GM12873 (cell line): ENCODE data around the gene CAPZB.

Experiments used
- CTCF ChIP-seq: IDR thresholded peaks from 2 replicates; pipeline ENCODE4 v1.5.1; 2012; ENCODE audit warnings: low read depth, mild to moderate bottlenecking, moderate library complexity, low read length, control low read depth; ENCODE audit not compliant: insufficient read depth; ENCODE audit errors: missing control alignments

Gene CAPZB

GRCh38 chr1:19524791-19525190, 39.5 kb upstream of the CAPZB start:
- TF ChIP-seq CTCF = no peak

GRCh38 chr1:19521411-19521810, 36.1 kb upstream of the CAPZB start:
- no peak for TF ChIP-seq CTCF

GRCh38 chr1:19517017-19517416, 31.7 kb upstream of the CAPZB start:
- TF ChIP-seq CTCF = no peak

GRCh38 chr1:19515201-19515600, 29.9 kb upstream of the CAPZB start:
- no peak for TF ChIP-seq CTCF

GRCh38 chr1:19514391-19514831, 29.1 kb upstream of the CAPZB start:
- TF ChIP-seq CTCF = no peak

- no peak for TF ChIP-seq CTCF
Measured at GRCh38 chr1:19512545-19512944, 27.2 kb upstream of the CAPZB start.

- no peak for TF ChIP-seq CTCF
Measured at GRCh38 chr1:19511116-19511515, 25.8 kb upstream of the CAPZB start.
